ENCODE measurements around the gene LILRA5. TPM values are rescaled to one million over a fixed set of nuclear protein-coding genes. Genes with fewer than 3 reads are reported as not detected.
A peak's percentile ranks its signal among the peaks of the same experiment; 100 is the strongest.

LILRA5 gene
- total and polyA plus RNA-seq, 10 of the 15 experiments (the other 5 are each of a cell fraction or from before 2014, with no cell fraction given) = 0.05 to 1.2 (median 0.36) TPM; not detected in 4

GRCh38 chr19:54333586-54334298, 20.8 kb upstream of the LILRA5 start (continued):
- TF ChIP-seq ZBTB33 (IDR thresholded peaks at IDR 0.05) (no peak), CHD2 (IDR thresholded peaks at IDR 0.05; ENCODE audit: borderline replicate concordance, low read depth, low read length) (no peak), ZNF274 (IDR thresholded peaks at IDR 0.05; ENCODE audit: insufficient read depth, insufficient read length) (no peak), NFYA (IDR thresholded peaks at IDR 0.05; ENCODE audit: borderline replicate concordance, low read depth, low read length) (no peak), JUND (IDR thresholded peaks at IDR 0.05; ENCODE audit: low read depth, low read length) (no peak), ZBTB40 (IDR thresholded peaks at IDR 0.05; ENCODE audit: borderline replicate concordance) (no peak), EED (IDR thresholded peaks at IDR 0.05; ENCODE audit: low read depth) (peak; percentile 42; the same call in 1 of the 2 replicates), JUNB (IDR thresholded peaks at IDR 0.05) (peak; percentile 60), USF2 (IDR thresholded peaks at IDR 0.05; ENCODE audit: borderline replicate concordance, low read depth, low read length) (no peak), BRCA1 (IDR thresholded peaks at IDR 0.05; ENCODE audit: low read depth, low read length) (no peak), TCF7 (IDR thresholded peaks at IDR 0.05; ENCODE audit: borderline replicate concordance) (no peak), POU2F2 (IDR thresholded peaks at IDR 0.05; ENCODE audit: borderline replicate concordance, low read depth, low read length) (no peak), ATF2 (IDR thresholded peaks at IDR 0.05; ENCODE audit: low read length) (no peak), IRF3 (IDR thresholded peaks at IDR 0.05) (no peak), MEF2B (IDR thresholded peaks at IDR 0.05; ENCODE audit: partially characterized antibody, poor library complexity, severe bottlenecking) (peak; percentile 20), TAF1 (IDR thresholded peaks at IDR 0.05; ENCODE audit: borderline replicate concordance, low read depth, low read length) (no peak)
